Erythroblast (primary cell): ENCODE data around the gene P2RX7.

Source experiments
- GATA1 ChIP-seq: IDR thresholded peaks from 2 replicates; pipeline ENCODE4 v1.6.1; 2011; ENCODE audit warnings: low read depth, mild to moderate bottlenecking, control low read depth, low read length, moderate library complexity
- POLR2A ChIP-seq: IDR thresholded peaks from 2 replicates; pipeline ENCODE4 v1.6.1; 2011; ENCODE audit warnings: mild to moderate bottlenecking, low read length

DNA sequence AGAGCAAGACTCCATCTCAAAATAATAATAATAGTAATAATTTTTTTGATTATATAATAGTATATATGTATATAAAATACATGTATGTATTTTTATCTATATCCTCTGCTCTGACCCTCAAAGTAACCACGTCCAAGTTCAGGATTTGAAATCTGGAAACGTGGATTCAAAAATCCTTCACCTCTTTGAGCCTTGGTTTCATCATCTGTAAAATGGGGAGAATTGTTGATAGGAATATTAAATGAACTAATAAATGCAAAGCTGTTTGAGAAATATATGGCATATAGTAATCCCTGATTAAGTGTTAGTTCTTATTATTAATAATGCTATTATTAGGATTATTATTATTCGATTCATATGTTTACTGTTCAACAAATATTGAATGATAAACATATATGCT lies 2.6 kb downstream of the P2RX7 start:
- TF ChIP-seq POLR2A (no peak), GATA1 (no peak)
